Measurements from ENCODE around the gene ALK.

The ALK gene

GRCh38 chr2:29492701-29493100 is 428.7 kb downstream of the ALK start:
- DNase-seq (ENCODE audit: low spot score): no peak

- DNase-seq (ENCODE audit: low spot score): no peak
Observed at GRCh38 chr2:29490045-29490444, 431.3 kb downstream of the ALK start.

- DNase-seq (ENCODE audit: low spot score): no peak
Observed at GRCh38 chr2:29489568-29489967, 431.8 kb downstream of the ALK start.

GRCh38 chr2:29487967-29488555 is 433.3 kb downstream of the ALK start:
- DNase-seq (ENCODE audit: low spot score): no peak

GRCh38 chr2:29485631-29486030 is 435.8 kb downstream of the ALK start:
- DNase-seq (ENCODE audit: low spot score): no peak

- DNase-seq (ENCODE audit: low spot score): no peak
Observed at GRCh38 chr2:29485117-29485516, 436.3 kb downstream of the ALK start.

GRCh38 chr2:29482867-29483266 is 438.5 kb downstream of the ALK start:
- no peak for DNase-seq (ENCODE audit: low spot score)

GRCh38 chr2:29482348-29482747 is 439.0 kb downstream of the ALK start:
- no peak for DNase-seq (ENCODE audit: low spot score)

GRCh38 chr2:29481313-29481712 is 440.1 kb downstream of the ALK start:
- no peak for DNase-seq (ENCODE audit: low spot score)

GRCh38 chr2:29480426-29480825 is 441.0 kb downstream of the ALK start:
- DNase-seq (ENCODE audit: low spot score): no peak

GRCh38 chr2:29479401-29479800 is 442.0 kb downstream of the ALK start:
- no peak for DNase-seq (ENCODE audit: low spot score)

GRCh38 chr2:29478641-29479040 is 442.7 kb downstream of the ALK start:
- DNase-seq (ENCODE audit: low spot score): no peak

- no peak for DNase-seq (ENCODE audit: low spot score)
Observed at GRCh38 chr2:29477186-29477585, 444.2 kb downstream of the ALK start.

GRCh38 chr2:29475499-29475898 is 445.9 kb downstream of the ALK start:
- DNase-seq (ENCODE audit: low spot score): no peak

GRCh38 chr2:29469961-29470360 is 451.4 kb downstream of the ALK start:
- no peak for DNase-seq (ENCODE audit: low spot score)

GRCh38 chr2:29469516-29469915 is 451.9 kb downstream of the ALK start:
- no peak for DNase-seq (ENCODE audit: low spot score)

- no peak for DNase-seq (ENCODE audit: low spot score)
Observed at GRCh38 chr2:29463181-29463900, 458.0 kb downstream of the ALK start.

- no peak for DNase-seq (ENCODE audit: low spot score)
Observed at GRCh38 chr2:29462293-29462692, 459.1 kb downstream of the ALK start.

GRCh38 chr2:29460190-29460589 is 461.2 kb downstream of the ALK start:
- no peak for DNase-seq (ENCODE audit: low spot score)

GRCh38 chr2:29459445-29460179 is 461.8 kb downstream of the ALK start:
- DNase-seq (ENCODE audit: low spot score): no peak

- no peak for DNase-seq (ENCODE audit: low spot score)
Observed at GRCh38 chr2:29456429-29456828, 465.0 kb downstream of the ALK start.

GRCh38 chr2:29455200-29455860 is 466.1 kb downstream of the ALK start:
- peak; percentile 12 for DNase-seq (ENCODE audit: low spot score)

GRCh38 chr2:29452036-29452435 is 469.4 kb downstream of the ALK start:
- no peak for DNase-seq (ENCODE audit: low spot score)
